IPS-20b (cell line): ENCODE results near the gene SLC41A3.

Experiments used
- H3K27ac ChIP-seq: one replicate; pipeline ENCODE4 v1.5.1; 2013; ENCODE audit warnings: low read length
- H3K27me3 ChIP-seq: 2 replicates; pipeline ENCODE4 v1.6.1; 2013; ENCODE audit warnings: mild to moderate bottlenecking, low read length, inconsistent platforms; ENCODE audit not compliant: insufficient read depth
- H3K36me3 ChIP-seq: 2 replicates; pipeline ENCODE4 v1.6.1; 2013; ENCODE audit warnings: low read depth, mild to moderate bottlenecking, inconsistent platforms, low read length, moderate library complexity; ENCODE audit not compliant: insufficient read depth
- H3K4me1 ChIP-seq: 2 replicates; pipeline ENCODE4 v1.6.1; 2013; ENCODE audit warnings: mild to moderate bottlenecking, control low read depth, inconsistent platforms, low read length, moderate library complexity; ENCODE audit not compliant: insufficient read depth
- H3K4me3 ChIP-seq: 2 replicates; pipeline ENCODE4 v1.5.1; 2013; ENCODE audit warnings: mild to moderate bottlenecking, low read length, inconsistent platforms
- H3K9ac ChIP-seq: 2 replicates; pipeline ENCODE4 v1.6.1; 2013; ENCODE audit warnings: low read depth, mild to moderate bottlenecking, inconsistent platforms, low read length, moderate library complexity
- H3K9me3 ChIP-seq: 2 replicates; pipeline ENCODE4 v1.6.1; 2013; ENCODE audit warnings: mild to moderate bottlenecking, low read depth, low read length, inconsistent platforms; ENCODE audit not compliant: insufficient read depth

SLC41A3 gene

DNA sequence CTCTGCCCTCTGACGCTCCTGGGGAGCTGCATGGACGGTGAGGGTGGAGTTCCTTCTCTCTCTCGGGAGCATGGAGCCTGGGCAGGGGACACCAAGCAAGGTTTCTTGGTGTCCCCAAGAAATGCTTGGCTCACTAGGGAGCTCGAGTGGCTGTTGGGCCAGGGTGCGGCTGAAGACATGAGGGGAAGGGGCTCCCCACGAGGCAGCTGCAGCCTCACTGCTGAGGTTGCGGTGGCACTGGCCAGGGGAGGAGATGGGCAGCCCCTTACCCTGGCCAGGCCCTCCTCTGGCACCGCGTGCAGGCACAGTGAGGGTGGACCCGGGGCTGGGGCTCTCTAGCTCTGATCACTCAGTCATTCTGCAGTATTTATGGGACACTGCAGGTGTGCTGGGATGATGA, 43.5 kb upstream of the SLC41A3 start:
- Histone ChIP-seq H3K4me3 (no peak overlapping the region), H3K27me3 (peaks cover 3% of the 10 kb centered on the region; the same call in 1 of the 2 replicates), H3K4me1 (peaks cover 6% of the 10 kb centered on the region; the same call in 1 of the 2 replicates), H3K27ac (no peak overlapping the region), H3K36me3 (no peaks in the 10 kb centered on the region), H3K9ac (no peak overlapping the region), H3K9me3 (no peaks in the 10 kb centered on the region)

DNA sequence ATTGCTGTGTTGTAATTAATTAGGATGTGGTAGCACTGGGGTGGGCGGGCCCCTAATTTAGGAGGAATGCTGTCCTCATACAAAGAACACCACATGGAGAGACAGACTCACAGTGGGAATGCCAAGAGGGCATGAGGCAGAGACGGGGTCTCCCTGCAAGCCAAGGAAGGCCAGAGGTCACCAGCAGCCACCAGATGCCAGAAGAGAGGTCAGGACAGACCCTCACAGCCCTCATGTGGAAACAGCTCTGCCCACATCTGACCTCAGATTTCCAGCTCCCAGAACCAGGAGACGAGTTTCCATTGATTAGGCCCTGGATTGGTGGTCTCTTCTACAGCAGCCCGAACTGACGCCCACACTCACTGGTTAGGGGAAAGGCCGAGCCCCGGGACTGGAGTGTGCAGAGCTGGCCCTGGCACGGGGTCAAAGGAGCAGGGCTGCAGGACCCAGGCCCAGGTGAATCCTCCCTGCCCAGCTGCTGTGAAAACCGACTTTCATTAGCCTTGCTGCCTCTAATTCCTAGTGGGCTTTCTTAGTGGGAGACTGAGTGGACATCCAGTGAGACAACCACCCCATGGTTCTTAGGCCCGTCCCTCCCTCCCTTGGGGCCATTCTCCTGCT, 43.0 kb upstream of the SLC41A3 start:
- H3K4me3 ChIP-seq = no peak overlapping the region
- H3K27me3 ChIP-seq = no peaks in the 10 kb centered on the region
- H3K9ac ChIP-seq = no peak overlapping the region; the same call in 1 of the 2 replicates
- H3K9me3 ChIP-seq = no peaks in the 10 kb centered on the region
- peaks cover 5% of the 10 kb centered on the region; the same call in 1 of the 2 replicates for H3K4me1 ChIP-seq
- no peaks in the 10 kb centered on the region for H3K36me3 ChIP-seq
- H3K27ac ChIP-seq = no peak overlapping the region

DNA sequence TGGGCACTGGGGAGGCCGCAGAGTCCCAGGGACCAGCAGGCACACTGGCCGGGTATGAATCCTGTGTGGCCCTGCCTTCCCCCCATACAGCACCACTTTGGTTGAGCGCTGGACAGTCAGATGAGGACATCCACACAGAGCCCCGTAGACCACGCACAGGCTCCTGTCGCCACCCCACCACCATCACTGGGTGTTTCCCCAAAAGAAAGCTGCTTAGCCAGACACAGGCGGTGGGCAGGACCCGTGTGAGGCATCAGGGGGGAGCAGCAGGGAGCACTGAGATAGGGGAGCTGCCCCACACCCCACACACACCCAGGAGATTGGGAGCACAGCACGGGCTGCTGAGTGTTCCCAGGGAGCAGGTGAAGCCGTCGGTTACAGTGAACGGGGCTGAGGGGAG, 42.4 kb upstream of the SLC41A3 start:
- Histone ChIP-seq H3K9ac (no peak overlapping the region), H3K4me3 (no peak overlapping the region), H3K27me3 (no peaks in the 10 kb centered on the region), H3K27ac (no peak overlapping the region), H3K36me3 (no peaks in the 10 kb centered on the region), H3K4me1 (peaks cover 5% of the 10 kb centered on the region; the same call in 1 of the 2 replicates), H3K9me3 (no peaks in the 10 kb centered on the region)

DNA sequence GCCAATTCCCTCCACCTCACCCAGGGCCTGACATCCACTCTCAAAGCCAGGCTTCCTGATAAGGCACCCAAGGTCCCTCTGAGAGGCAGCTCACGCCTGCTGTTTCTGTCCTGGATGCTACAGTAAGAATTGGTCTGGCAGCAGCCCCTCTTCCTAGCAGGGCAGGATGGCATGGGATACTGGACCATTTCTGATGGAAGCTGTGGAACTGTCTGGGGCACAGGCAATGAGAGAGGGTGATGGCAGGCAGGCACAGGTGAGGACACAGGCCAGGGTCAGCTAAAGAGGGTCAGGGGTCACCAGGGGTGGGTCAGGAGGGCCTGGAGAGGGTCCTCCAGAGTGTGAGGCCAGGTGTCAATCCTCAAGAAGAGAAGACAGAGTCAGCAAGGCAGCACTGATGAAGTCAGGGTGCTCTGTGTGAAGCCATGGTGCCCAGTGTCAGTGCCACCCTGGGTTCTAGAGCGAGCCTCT, 41.9 kb upstream of the SLC41A3 start:
- Histone ChIP-seq H3K9ac (no peak overlapping the region), H3K4me1 (peaks cover 5% of the 10 kb centered on the region; the same call in 1 of the 2 replicates), H3K9me3 (no peaks in the 10 kb centered on the region), H3K27me3 (no peaks in the 10 kb centered on the region), H3K4me3 (no peak overlapping the region), H3K27ac (no peak overlapping the region), H3K36me3 (no peaks in the 10 kb centered on the region)

DNA sequence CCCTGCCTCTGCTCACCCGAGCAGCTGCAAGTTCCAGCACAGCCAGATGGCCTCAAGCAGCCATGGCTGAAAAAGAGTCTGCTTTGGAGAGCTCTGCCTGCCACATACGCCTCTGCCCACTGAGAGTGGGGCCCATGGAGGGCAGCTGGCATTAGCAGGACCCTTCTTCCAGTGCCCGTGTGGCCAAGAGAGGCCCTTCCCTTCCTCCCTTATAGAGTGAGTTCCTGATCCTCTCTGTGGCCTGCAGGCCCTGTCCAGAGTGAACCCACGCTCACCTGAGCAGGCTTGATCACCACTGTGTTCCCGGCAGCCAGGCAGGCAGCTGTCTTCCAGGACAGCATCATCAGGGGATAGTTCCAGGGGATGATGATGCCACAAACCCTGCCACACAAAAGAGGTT, 41.4 kb upstream of the SLC41A3 start:
- no peak overlapping the region for H3K4me3 ChIP-seq
- peaks cover 5% of the 10 kb centered on the region; the same call in 1 of the 2 replicates for H3K4me1 ChIP-seq
- H3K36me3 ChIP-seq = no peaks in the 10 kb centered on the region
- no peak overlapping the region for H3K27ac ChIP-seq
- H3K9me3 ChIP-seq = no peaks in the 10 kb centered on the region
- no peaks in the 10 kb centered on the region for H3K27me3 ChIP-seq
- H3K9ac ChIP-seq = no peak overlapping the region

DNA sequence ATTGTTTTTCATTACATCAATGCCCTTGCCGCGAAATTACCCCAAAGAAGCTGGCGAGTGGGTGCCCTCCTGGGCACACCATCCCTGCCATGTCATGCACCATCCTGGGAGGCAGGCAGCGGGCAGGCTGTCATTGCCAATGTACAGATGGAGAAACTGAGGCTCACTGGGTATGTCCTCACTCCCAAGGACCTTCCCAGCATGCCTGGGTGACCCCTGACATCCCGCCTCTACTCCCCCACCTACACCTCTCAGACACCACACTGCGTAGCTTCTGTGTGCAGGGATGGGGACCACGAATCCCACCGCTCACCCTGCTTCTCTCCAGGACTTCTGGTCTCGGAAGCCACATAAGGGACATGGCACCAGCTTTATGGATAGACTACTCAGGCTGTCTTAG, 41.0 kb upstream of the SLC41A3 start:
- H3K4me3 ChIP-seq = no peak overlapping the region
- H3K9me3 ChIP-seq = no peaks in the 10 kb centered on the region
- H3K36me3 ChIP-seq = no peaks in the 10 kb centered on the region
- H3K27ac ChIP-seq = no peak overlapping the region
- H3K4me1 ChIP-seq = peaks cover 5% of the 10 kb centered on the region; the same call in 1 of the 2 replicates
- no peak overlapping the region for H3K9ac ChIP-seq
- no peaks in the 10 kb centered on the region for H3K27me3 ChIP-seq

DNA sequence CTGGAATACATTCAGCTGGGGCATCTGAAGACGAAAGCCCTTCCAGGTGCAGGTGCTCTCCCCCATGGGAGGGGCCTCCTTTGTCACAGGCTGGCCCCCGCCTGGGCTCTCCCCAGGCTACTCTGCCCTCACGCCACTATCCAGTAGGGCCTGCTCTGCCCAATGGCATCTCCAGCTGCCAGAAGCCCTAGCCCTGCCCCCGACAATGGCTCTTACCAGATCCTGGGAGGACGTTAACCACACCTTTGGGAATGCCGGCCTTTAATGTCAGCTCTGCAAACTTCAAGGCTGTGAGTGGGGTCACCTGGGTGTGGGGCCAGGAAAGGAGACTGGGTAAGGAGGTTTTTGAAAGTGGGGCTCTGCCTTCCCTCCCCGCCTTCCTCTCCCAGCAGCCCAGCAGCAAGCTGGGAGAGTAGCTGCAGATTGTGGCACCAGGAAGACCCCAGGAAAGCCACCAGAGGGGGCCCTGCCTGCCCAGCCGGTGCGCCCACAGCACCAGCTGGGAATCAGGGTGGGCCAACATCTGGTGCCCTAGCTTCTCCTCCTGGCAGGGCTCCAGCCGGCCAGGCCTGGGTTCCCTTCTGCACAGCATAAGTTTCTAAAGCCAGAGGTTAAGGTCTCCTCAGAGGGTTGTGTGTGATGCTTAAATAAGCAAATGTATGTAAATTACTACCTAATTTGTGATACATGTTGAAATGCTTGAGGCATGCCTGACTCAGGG, 40.4 kb upstream of the SLC41A3 start:
- no peak overlapping the region for H3K4me3 ChIP-seq

DNA sequence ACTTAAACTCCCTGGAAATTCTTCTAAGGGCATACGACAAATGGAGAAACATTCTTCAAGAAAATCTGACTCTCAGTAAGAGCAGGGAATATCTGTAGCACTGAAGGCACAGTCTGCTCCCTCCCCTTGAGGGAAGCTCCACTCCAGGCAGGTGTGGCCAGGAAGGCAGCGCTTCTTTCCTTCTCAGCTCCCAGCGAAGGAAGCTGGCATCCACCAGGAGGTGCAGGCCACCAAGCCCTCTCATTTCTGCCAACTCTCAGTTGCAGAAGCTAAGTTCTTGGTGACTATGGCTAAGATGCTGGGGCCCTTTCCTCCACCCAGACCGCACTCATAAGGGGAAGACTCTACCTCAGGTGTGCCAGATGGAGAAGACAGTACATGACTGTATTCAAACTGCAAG, 37.7 kb upstream of the SLC41A3 start:
- no peak overlapping the region for H3K27ac ChIP-seq
- no peak overlapping the region for H3K4me3 ChIP-seq
- H3K4me1 ChIP-seq = peaks cover 5% of the 10 kb centered on the region; the same call in 1 of the 2 replicates
- H3K9ac ChIP-seq = no peak overlapping the region
- no peaks in the 10 kb centered on the region for H3K36me3 ChIP-seq
- no peaks in the 10 kb centered on the region for H3K27me3 ChIP-seq
- H3K9me3 ChIP-seq = no peaks in the 10 kb centered on the region

More for the DNA sequence above, 40.4 kb upstream of the SLC41A3 start:
- no peak overlapping the region for H3K27ac ChIP-seq
- H3K4me1 ChIP-seq = peaks cover 5% of the 10 kb centered on the region; the same call in 1 of the 2 replicates
- no peaks in the 10 kb centered on the region for H3K36me3 ChIP-seq
- no peak overlapping the region for H3K9ac ChIP-seq
- no peaks in the 10 kb centered on the region for H3K27me3 ChIP-seq
- H3K9me3 ChIP-seq = no peaks in the 10 kb centered on the region

DNA sequence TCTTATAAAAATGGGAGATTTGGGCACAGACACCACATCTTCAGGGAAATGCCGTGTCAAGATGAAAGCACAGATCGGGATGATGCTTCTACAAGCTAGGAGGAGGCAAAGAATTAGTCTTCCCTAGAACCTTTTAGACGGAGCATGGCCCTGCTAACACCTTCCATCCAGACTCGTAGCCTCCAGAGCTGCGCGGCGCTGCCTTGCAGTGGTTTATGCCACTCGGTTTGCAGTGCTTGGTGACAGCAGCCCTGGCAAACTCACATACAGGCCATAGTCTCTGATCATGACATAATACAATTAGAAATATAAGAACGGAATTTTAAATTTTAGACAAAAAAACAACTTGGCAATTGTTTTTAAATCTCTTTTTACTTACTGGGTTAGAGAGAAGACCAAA, 37.1 kb upstream of the SLC41A3 start:
- H3K4me3 ChIP-seq = no peak overlapping the region
- no peaks in the 10 kb centered on the region for H3K27me3 ChIP-seq
- H3K9me3 ChIP-seq = no peaks in the 10 kb centered on the region
- H3K36me3 ChIP-seq = no peaks in the 10 kb centered on the region
- peaks cover 5% of the 10 kb centered on the region; the same call in 1 of the 2 replicates for H3K4me1 ChIP-seq
- H3K27ac ChIP-seq = no peak overlapping the region
- H3K9ac ChIP-seq = no peak overlapping the region

DNA sequence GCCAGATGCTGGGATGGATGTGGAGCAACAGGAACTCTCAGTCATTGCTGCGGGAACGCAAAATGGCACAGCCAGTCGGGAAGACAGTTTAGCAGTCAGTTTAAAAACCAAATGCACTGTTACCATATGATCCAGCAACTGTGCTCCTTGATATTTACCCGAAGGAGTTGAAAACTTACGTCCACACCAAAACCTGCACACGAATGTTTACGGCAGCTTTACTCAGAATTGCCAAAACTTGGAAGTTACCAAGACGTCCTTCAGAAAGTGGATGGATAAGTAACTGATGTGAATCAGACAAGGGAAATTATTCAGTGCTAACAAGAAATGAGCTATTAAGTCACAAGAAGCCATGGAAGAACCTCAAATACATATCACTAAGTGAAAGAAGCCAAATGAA, 36.1 kb upstream of the SLC41A3 start:
- H3K27me3 ChIP-seq = no peaks in the 10 kb centered on the region
- no peak overlapping the region for H3K27ac ChIP-seq
- no peak overlapping the region for H3K4me3 ChIP-seq
- H3K9me3 ChIP-seq = no peaks in the 10 kb centered on the region
- H3K36me3 ChIP-seq = no peaks in the 10 kb centered on the region
- peaks cover 5% of the 10 kb centered on the region; the same call in 1 of the 2 replicates for H3K4me1 ChIP-seq
- no peak overlapping the region for H3K9ac ChIP-seq

DNA sequence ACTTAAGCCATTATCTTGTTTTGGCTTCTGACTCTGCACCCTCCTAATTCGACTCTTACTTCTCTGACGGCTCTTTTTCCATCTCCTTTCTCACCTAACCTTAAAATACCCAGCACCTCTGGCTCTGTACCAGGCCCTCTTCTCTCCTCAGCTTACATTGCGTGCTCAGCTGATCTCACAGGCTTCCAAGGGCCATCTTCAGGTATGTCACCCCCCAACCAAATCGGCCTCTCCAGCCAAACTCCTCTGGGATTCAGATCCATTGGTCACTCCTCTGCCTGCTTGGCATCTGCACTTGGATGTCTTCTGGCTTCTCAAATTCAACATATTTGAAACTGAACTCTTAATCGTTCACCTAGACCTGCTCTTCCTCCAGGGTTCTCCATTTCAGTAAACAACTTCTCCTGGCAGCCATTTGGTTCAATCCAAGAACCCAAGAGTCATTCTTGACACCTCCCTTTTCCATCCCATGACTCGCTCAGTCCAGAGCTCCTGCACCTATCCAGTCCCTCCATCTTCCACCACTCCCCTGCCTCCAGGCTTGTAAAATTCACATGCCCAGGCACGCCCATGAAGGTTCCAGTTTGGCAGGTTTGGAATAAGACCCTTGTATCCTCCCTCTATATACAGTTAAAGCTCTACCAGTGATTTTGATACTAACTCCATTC, 35.2 kb upstream of the SLC41A3 start:
- Histone ChIP-seq H3K27ac (no peak overlapping the region), H3K9me3 (no peaks in the 10 kb centered on the region), H3K36me3 (no peaks in the 10 kb centered on the region), H3K27me3 (no peaks in the 10 kb centered on the region), H3K9ac (no peak overlapping the region), H3K4me1 (peaks cover 5% of the 10 kb centered on the region; the same call in 1 of the 2 replicates), H3K4me3 (no peak overlapping the region)
